HL-60/S4 treated with retinoic acid at 250 ng/mL for 4 days and 3 days (cell line): ENCODE measurements around the gene EPB41L5.
"Not testable (repeated sequence)": the region's sequence is repeated elsewhere in the genome, so short reads cannot be mapped to it uniquely, and the experiment has no call there.

Experiments used
- in situ Hi-C: fragments of 300-500 bp; cut with MboI; formaldehyde crosslinking; loops from 2 replicates; pipeline ENCODE4 v1.7.0; 2022; ENCODE audit warnings: low sequenced_read_pairs

EPB41L5 gene

GRCh38 chr2:120012771-120013596 lies at the start of gene EPB41L5:
Gene EPB41L5 (plus strand): TSS chr2:120013077. CDS start chr2:120019085, 6,008 bp downstream.
- in situ Hi-C loops = no loop called here

DNA sequence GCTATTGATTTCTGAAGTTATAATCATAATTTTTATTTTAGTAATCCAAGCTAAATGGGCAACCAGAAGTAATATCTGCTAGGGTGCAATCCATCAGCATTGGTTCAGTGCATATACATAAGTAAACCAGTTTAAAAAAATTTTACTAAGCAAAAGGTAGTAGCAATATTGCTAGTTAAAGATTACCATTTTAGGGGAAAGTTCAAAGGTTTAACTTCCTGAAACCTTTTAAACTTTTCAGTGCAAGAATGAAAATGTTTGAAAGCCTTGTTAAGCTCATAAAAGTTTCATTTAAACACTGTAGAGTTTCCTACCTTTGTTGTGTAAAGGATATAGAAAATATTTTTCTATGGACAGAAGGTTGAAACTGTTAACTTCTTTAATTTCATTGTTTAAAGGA lies 31.0 kb upstream of the EPB41L5 start:
- in situ Hi-C loops = no loop called here

DNA sequence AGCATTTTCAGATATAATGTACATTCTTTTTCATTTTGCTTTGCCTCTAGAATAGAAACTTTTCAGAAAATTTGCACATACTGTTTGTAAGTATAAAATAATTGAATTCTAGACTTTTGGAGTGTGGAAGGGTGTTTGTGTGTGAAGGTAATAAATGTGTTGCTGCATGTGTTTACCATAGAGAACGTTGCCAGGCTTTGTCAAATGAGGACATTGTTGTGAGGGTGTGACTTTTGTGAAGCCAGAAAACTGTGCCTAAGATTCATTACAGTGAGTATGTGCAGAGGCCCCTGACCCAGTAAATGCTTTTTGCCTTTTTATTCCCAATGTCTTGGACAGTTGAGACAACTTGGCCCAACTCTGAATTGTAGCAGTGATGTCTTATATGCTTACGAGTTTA lies 30.4 kb upstream of the EPB41L5 start:
- in situ Hi-C loops = no loop called here

- in situ Hi-C loops = no loop called here
Observed at GRCh38 chr2:119983108-119983507, 29.8 kb upstream of the EPB41L5 start.

- in situ Hi-C loops = no loop called here
Observed at GRCh38 chr2:119996148-119996547, 16.7 kb upstream of the EPB41L5 start.

DNA sequence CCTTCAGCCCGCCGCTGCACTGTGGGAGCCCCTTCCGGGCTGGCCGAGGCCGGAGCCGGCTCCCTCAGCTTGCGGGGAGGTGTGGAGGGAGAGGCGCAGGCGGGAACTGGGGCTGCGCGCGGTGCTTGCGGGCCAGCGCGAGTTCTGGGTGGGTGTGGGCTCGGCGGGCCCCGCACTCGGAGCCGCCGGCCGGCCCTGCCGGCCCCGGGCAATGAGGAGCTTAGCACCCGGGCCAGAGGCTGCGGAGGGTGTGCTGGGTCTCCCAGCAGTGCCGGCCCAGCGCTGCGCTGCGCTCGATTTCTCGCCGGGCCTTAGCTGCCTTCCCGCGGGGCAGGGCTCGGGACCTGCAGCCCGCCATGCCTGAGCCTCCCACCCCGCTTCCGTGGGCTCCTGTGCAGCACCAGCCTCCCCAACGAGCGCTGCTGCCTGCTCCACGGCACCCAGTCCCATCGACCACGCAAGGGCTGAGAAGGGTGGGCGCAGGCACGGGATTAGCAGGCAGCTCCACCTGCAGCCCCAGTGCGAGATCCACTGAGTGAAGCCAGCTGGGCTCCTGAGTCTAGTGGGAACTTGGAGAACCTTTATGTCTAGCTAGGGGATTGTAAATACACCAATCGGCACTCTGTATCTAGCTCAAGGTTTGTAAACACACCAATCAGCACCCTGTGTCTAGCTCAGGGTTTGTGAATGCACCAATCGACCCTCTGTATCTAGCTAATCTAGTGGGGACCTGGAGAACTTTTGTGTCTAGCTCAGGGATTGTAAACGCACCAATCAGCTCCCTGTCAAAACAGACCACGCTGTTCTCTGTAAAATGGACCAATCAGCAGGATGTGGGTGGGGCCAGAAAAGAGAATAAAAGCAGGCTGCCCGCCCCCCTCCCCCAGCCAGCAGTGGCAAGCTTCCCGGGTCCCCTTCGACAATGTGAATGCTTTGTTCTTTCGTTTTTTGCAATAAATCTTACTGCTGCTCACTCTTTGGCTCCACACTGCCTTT lies 15.7 kb upstream of the EPB41L5 start:
- in situ Hi-C loops = not testable (repeated sequence)

GRCh38 chr2:120001471-120001870 lies 11.4 kb upstream of the EPB41L5 start:
- in situ Hi-C loops = no loop called here

GRCh38 chr2:120004254-120004653 lies 8.6 kb upstream of the EPB41L5 start:
- in situ Hi-C loops = no loop called here

- in situ Hi-C loops = no loop called here
Observed at GRCh38 chr2:120005834-120006521, 6.9 kb upstream of the EPB41L5 start.

GRCh38 chr2:120007851-120008250 lies 5.0 kb upstream of the EPB41L5 start:
- in situ Hi-C loops = no loop called here

- in situ Hi-C loops = no loop called here
Observed at GRCh38 chr2:120012363-120012762, 514 bp upstream of the EPB41L5 start.

DNA sequence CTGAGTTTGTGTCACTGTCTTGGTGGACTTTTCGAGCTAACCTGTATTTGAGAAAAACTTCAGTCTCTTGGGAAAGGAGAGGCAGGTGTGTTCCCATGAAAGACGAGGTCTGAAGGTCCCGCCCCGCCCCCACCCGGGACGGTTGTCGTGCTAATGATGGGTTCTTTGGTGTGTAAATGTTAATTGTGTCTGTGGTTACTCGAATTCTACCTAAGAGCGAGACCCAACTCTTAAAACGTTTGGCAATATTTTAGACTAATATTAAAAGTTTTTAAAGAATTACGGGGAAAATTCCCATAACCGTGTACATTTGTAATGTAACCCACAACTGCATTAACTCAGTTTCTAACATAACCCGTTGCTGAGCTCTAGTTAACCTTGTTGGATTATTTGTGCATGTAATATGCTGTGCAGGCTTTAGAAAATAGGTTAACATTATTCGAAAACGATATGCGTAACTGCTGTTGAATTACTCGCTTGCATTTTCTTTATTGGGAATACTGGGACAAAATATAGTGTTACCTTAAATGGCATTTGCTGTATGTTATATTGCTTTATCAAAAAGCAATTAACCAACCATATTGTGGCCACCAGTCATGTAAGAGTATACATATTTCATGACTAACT lies 833 bp downstream of the EPB41L5 start:
- in situ Hi-C loops = no loop called here

DNA sequence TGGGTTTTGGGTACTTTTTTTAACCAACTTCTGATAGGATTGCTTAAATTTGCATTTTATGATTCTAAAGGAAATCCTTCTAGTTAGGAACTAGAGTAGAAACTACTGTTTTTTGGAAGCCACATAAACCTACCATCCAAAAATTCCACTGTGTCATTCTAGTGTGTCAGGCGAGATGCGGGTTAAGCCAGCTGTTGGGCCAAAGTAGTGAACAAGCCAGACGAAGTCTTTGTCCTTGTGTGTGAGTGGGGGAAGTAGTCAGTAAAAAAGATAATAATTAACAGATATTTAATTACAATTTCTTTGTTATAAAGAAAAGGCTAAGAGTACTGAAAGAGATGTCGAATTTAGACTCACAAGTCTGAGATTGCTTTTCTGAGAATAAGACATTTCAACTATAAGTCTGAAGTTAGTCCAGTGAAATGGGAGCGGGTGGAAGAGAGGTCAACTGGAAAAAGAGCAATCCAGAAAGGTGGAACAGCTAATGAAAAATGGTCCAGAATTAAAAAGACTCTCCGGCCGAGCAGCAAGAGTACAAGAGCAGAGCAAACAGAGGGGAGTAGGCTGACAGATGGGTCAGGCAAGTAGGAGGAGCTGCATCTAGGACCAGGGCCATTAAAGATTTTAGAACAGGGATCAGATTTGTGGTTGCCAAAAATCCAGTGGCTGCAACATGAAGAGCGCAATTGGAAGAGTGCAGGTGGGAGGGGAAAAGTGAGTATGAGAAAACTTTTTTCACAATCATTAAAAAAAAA lies 1.5 kb downstream of the EPB41L5 start:
- in situ Hi-C loops = no loop called here

- in situ Hi-C loops = no loop called here
Observed at GRCh38 chr2:120016800-120017199, 3.9 kb downstream of the EPB41L5 start.

- in situ Hi-C loops = no loop called here
Observed at GRCh38 chr2:120017201-120017600, 4.3 kb downstream of the EPB41L5 start.

- in situ Hi-C loops = no loop called here
Observed at GRCh38 chr2:120018549-120018948, 5.7 kb downstream of the EPB41L5 start.

- in situ Hi-C loops = no loop called here
Observed at GRCh38 chr2:120020554-120020953, 7.7 kb downstream of the EPB41L5 start.

DNA sequence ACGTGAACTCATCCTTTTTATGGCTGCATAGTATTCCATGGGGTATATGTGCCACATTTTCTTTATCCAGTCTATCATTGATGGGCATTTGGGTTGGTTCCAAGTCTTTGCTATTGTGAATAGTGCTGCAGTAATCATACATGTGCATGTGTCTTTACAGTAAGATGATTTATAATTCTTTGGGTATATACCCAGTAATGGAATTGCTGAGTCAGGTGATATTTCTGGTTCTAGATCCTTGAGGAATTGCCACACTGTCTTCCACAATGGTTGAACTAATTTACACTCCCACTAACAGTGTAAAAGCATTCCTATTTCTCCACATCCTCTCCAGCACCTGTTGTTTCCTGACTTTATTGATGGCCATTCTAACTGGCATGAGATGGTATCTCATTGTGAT lies 9.6 kb downstream of the EPB41L5 start:
- in situ Hi-C loops = not testable (repeated sequence)

DNA sequence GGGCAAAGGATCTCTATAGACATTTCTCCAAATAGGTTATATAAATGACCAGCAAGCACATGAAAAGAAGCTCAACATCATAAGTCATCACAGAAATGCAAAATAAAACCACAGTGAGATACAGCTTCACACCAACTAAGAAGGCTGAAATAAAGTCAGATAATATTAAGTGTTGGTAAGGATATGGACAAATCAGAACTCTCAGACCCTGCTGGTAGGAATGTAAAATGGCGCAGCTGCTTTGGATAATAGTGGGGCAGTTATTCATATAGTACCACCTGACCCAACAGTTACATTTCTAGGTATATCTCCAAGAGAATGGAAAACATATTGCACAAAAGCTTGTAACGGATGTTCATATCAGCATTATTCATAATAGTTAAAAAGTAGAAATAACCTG lies 14.0 kb downstream of the EPB41L5 start:
- in situ Hi-C loops = no loop called here

- in situ Hi-C loops = no loop called here
Observed at GRCh38 chr2:120028795-120029194, 15.9 kb downstream of the EPB41L5 start.
